ENCODE measurements around the gene NID2.

Gene NID2

GRCh38 chr14:51998348-51998747 is 70.5 kb downstream of the NID2 start:
- DNase-seq = no peak

- no peak for DNase-seq
Measured at GRCh38 chr14:51996148-51996746, 72.6 kb downstream of the NID2 start.

- DNase-seq = no peak
Measured at GRCh38 chr14:51993285-51993920, 75.5 kb downstream of the NID2 start.

GRCh38 chr14:51990488-51990887 is 78.4 kb downstream of the NID2 start:
- no peak for DNase-seq

- peak; percentile 93 for DNase-seq
Measured at GRCh38 chr14:51989293-51990234, 79.3 kb downstream of the NID2 start, which contains the start of gene RTRAF. TSS of gene RTRAF (plus strand) at chr14:51989546. CDS start at chr14:51989640, 94 bp downstream.

- no peak for DNase-seq
Measured at GRCh38 chr14:51988221-51988620, 80.6 kb downstream of the NID2 start.

- no peak for DNase-seq
Measured at GRCh38 chr14:51981218-51981854, 87.5 kb downstream of the NID2 start.

GRCh38 chr14:51979088-51979709 is 89.7 kb downstream of the NID2 start:
- DNase-seq = peak; percentile 79

GRCh38 chr14:51978681-51979085 is 90.2 kb downstream of the NID2 start:
- DNase-seq = no peak

GRCh38 chr14:51977075-51977474 is 91.8 kb downstream of the NID2 start:
- no peak for DNase-seq

GRCh38 chr14:51972566-51972965 is 96.3 kb downstream of the NID2 start:
- DNase-seq = no peak

- DNase-seq = no peak
Measured at GRCh38 chr14:51969852-51970540, 98.9 kb downstream of the NID2 start.

- no peak for DNase-seq
Measured at GRCh38 chr14:51967521-51967920, 101.3 kb downstream of the NID2 start.

GRCh38 chr14:51963286-51963685 is 105.6 kb downstream of the NID2 start:
- DNase-seq = no peak

- no peak for DNase-seq
Measured at GRCh38 chr14:51962711-51963110, 106.1 kb downstream of the NID2 start.

- DNase-seq = no peak
Measured at GRCh38 chr14:51960866-51961265, 108.0 kb downstream of the NID2 start.

GRCh38 chr14:51959928-51960327 is 108.9 kb downstream of the NID2 start:
- DNase-seq = no peak

- DNase-seq = no peak
Measured at GRCh38 chr14:51957950-51958349, 110.9 kb downstream of the NID2 start.
